Tibial nerve (tissue), 3 donors: Measurements from ENCODE around the gene PTK7.

Experiments
- CTCF ChIP-seq, 5 experiments: fragments of 200-600 bp in 3 of 5; fragments of 450-650 bp in 2 of 5; sonication (generic) in 3 of 5; IDR thresholded peaks; one replicate each; pipeline ENCODE4 v1.5.1; 2016 to 2019; ENCODE audit warnings: antibody characterized with exemption in 5 of 5, mild to moderate bottlenecking in 3 of 5, moderate library complexity in 2 of 5
- POLR2A ChIP-seq, 2 donors: fragments of 450-650 bp; IDR thresholded peaks; one replicate each; pipeline ENCODE4 v1.6.1; 2017; ENCODE audit warnings: antibody characterized with exemption in 2 of 2, mild to moderate bottlenecking in 2 of 2, moderate library complexity in 2 of 2

DNA sequence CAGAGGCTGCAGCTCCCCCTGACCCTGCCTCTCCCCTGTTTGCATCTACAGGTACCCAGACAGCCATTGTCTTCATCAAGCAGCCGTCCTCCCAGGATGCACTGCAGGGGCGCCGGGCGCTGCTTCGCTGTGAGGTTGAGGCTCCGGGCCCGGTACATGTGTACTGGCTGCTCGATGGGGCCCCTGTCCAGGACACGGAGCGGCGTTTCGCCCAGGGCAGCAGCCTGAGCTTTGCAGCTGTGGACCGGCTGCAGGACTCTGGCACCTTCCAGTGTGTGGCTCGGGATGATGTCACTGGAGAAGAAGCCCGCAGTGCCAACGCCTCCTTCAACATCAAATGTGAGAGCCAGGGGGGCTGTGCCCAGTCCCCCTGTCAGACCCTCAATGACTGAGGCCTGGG, 52.8 kb downstream of the PTK7 start:
- no peak for TF ChIP-seq POLR2A (IDR thresholded peaks at IDR 0.05)
- no peak for TF ChIP-seq CTCF (IDR thresholded peaks at IDR 0.05)
